Osteoblast (primary cell): ENCODE data around the gene IFITM2. TPM values are rescaled to one million over a fixed set of nuclear protein-coding genes. Genes with fewer than 3 reads are reported as not detected.

ENCODE experiments used
- DNase-seq: peaks from one replicate; pipeline ENCODE4 v3.0.0; 2011; ENCODE audit warnings: low spot score, mixed read lengths; ENCODE audit not compliant: insufficient read length; ENCODE audit errors: missing footprints
- H2AFZ ChIP-seq: 2 replicates; pipeline ENCODE4 v1.6.0; 2011; ENCODE audit warnings: mild to moderate bottlenecking, low read length
- H3K27ac ChIP-seq: 2 replicates; pipeline ENCODE4 v1.5.1; 2011; ENCODE audit warnings: mild to moderate bottlenecking, low read depth, low read length, moderate library complexity
- H3K27me3 ChIP-seq: 2 replicates; pipeline ENCODE4 v1.6.0; 2012; ENCODE audit warnings: mild to moderate bottlenecking, control low read depth, inconsistent platforms, low read length, moderate library complexity; ENCODE audit not compliant: insufficient read depth
- H3K36me3 ChIP-seq: 2 replicates; pipeline ENCODE4 v1.5.1; 2011; ENCODE audit warnings: mild to moderate bottlenecking, low read length, control low read depth, moderate library complexity; ENCODE audit not compliant: insufficient read depth
- H3K4me1 ChIP-seq: 2 replicates; pipeline ENCODE4 v1.5.1; 2011; ENCODE audit warnings: mild to moderate bottlenecking, low read length, control low read depth, moderate library complexity; ENCODE audit not compliant: insufficient read depth
- H3K4me2 ChIP-seq: 2 replicates; pipeline ENCODE4 v1.6.0; 2011; ENCODE audit warnings: mild to moderate bottlenecking, low read length; ENCODE audit not compliant: insufficient read depth
- H3K4me3 ChIP-seq: fragments of 200-600 bp; sonication (generic); 3 replicates; pipeline ENCODE4 v1.5.1; 2012; ENCODE audit warnings: mild to moderate bottlenecking, low read length, inconsistent platforms; ENCODE audit not compliant: insufficient read depth
- H3K79me2 ChIP-seq: 2 replicates; pipeline ENCODE4 v1.6.0; 2012; ENCODE audit warnings: mild to moderate bottlenecking, low read length, control low read depth, inconsistent platforms; ENCODE audit not compliant: insufficient read depth
- H3K9me3 ChIP-seq: 2 replicates; pipeline ENCODE4 v1.5.1; 2011; ENCODE audit warnings: low read depth, low read length, control low read depth
- H4K20me1 ChIP-seq: 2 replicates; pipeline ENCODE4 v1.6.0; 2012; ENCODE audit warnings: mild to moderate bottlenecking, low read length, control low read depth; ENCODE audit not compliant: insufficient read depth
- CTCF ChIP-seq: IDR thresholded peaks from 2 replicates; pipeline ENCODE4 v1.5.1; 2011; ENCODE audit warnings: mild to moderate bottlenecking, low read depth, low read length, moderate library complexity; ENCODE audit errors: extremely low read depth
- total RNA-seq: library from RNA; depleted of rRNA; stranded (reverse); fragments of >200 nt; gene quantifications from 2 replicates; pipeline ENCODE4 v1.2.3, GENCODE V29; 2012

IFITM2 gene
- total RNA-seq, 1 donor, result 105 TPM

GRCh38 chr11:299951-300735 is 7.5 kb upstream of the IFITM2 start:
- peak; percentile 90 for DNase-seq
- no peak overlapping the region for H2AFZ ChIP-seq
- no peaks in the 10 kb centered on the region for H3K9me3 ChIP-seq
- H3K4me3 ChIP-seq, result no peak overlapping the region
- peak; percentile 17 for TF ChIP-seq CTCF
- no peaks in the 10 kb centered on the region for H4K20me1 ChIP-seq
- H3K27me3 ChIP-seq, result peaks cover 15% of the 10 kb centered on the region
- no peaks in the 10 kb centered on the region for H3K79me2 ChIP-seq
- H3K4me1 ChIP-seq, result no peaks in the 10 kb centered on the region
- H3K27ac ChIP-seq, result no peak overlapping the region
- no peak overlapping the region for H3K4me2 ChIP-seq
- no peaks in the 10 kb centered on the region for H3K36me3 ChIP-seq

GRCh38 chr11:303363-303762 is 4.3 kb upstream of the IFITM2 start:
- Histone ChIP-seq H3K4me3 (no peak overlapping the region), H3K9me3 (no peaks in the 10 kb centered on the region), H3K4me1 (peaks cover 4% of the 10 kb centered on the region), H2AFZ (no peak overlapping the region), H3K79me2 (peaks cover 4% of the 10 kb centered on the region), H3K36me3 (no peaks in the 10 kb centered on the region), H4K20me1 (no peaks in the 10 kb centered on the region), H3K4me2 (no peak overlapping the region), H3K27me3 (peaks cover 5% of the 10 kb centered on the region), H3K27ac (no peak overlapping the region)
- no peak for DNase-seq
- TF ChIP-seq CTCF, result no peak

- Histone ChIP-seq H3K27ac (no peak overlapping the region), H3K4me2 (no peak overlapping the region), H3K9me3 (no peaks in the 10 kb centered on the region), H3K27me3 (no peaks in the 10 kb centered on the region), H3K79me2 (peaks cover 9% of the 10 kb centered on the region), H3K4me3 (no peak overlapping the region), H4K20me1 (no peaks in the 10 kb centered on the region), H3K36me3 (no peaks in the 10 kb centered on the region), H2AFZ (no peak overlapping the region), H3K4me1 (peaks cover 6% of the 10 kb centered on the region)
- TF ChIP-seq CTCF, result no peak
- no peak for DNase-seq
Observed at GRCh38 chr11:304061-304506, 3.5 kb upstream of the IFITM2 start.

- Histone ChIP-seq H2AFZ (no peak overlapping the region), H3K27ac (no peak overlapping the region), H4K20me1 (no peaks in the 10 kb centered on the region), H3K36me3 (no peaks in the 10 kb centered on the region), H3K4me1 (peaks cover 16% of the 10 kb centered on the region), H3K4me3 (no peak overlapping the region), H3K4me2 (no peak overlapping the region), H3K9me3 (no peaks in the 10 kb centered on the region), H3K27me3 (no peaks in the 10 kb centered on the region), H3K79me2 (peaks cover 19% of the 10 kb centered on the region)
- TF ChIP-seq CTCF, result peak; percentile 71
- peak; percentile 99 for DNase-seq
Observed at GRCh38 chr11:304915-305843, 2.4 kb upstream of the IFITM2 start.
